ENCODE results near the gene KMT2D. TPM values are rescaled to one million over a fixed set of nuclear protein-coding genes. Genes with fewer than 3 reads are reported as not detected.

KMT2D gene
- total and polyA plus RNA-seq, 8 donors = 52.7 to 110 (median 70.3) TPM

DNA sequence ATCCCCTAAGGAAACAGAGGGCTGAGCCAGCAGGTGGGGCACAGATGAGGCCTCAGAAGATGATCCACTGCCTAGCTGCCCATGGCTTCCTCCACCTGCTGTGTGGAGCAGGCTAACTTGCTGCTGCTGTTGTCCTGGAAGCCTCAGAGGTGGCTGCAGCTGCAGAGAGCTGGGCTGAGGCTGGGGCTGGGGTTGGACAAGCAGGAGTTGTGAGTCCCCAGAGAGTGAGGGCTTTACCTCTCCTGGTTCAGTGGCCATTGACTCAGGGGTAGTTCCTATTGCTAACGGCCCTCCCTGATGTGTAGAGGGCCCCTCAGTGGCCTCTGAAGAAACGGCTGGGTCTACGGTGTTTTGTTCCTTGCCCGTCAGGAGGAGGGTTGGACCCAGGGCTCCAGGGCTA is 28.3 kb downstream of the KMT2D start:
- no peak overlapping the region for H3K4me3 ChIP-seq
- TF ChIP-seq, protein P1, sequence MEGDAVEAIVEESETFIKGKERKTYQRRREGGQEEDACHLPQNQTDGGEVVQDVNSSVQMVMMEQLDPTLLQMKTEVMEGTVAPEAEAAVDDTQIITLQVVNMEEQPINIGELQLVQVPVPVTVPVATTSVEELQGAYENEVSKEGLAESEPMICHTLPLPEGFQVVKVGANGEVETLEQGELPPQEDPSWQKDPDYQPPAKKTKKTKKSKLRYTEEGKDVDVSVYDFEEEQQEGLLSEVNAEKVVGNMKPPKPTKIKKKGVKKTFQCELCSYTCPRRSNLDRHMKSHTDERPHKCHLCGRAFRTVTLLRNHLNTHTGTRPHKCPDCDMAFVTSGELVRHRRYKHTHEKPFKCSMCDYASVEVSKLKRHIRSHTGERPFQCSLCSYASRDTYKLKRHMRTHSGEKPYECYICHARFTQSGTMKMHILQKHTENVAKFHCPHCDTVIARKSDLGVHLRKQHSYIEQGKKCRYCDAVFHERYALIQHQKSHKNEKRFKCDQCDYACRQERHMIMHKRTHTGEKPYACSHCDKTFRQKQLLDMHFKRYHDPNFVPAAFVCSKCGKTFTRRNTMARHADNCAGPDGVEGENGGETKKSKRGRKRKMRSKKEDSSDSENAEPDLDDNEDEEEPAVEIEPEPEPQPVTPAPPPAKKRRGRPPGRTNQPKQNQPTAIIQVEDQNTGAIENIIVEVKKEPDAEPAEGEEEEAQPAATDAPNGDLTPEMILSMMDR (IDR thresholded peaks at IDR 0.05) = no peak
- H3K27ac ChIP-seq = no peak overlapping the region
- no peaks in the 10 kb centered on the region for H3K4me1 ChIP-seq
- no peaks in the 10 kb centered on the region for H3K9me3 ChIP-seq
- no peaks in the 10 kb centered on the region for H3K27me3 ChIP-seq
- H3K36me3 ChIP-seq = peaks cover 0 to 100% of the 10 kb centered on the region in 2 donors
- intact Hi-C loops (cut with DNase I) = no loop called here
- ATAC-seq (no peak), DNase-seq (no peak)

DNA sequence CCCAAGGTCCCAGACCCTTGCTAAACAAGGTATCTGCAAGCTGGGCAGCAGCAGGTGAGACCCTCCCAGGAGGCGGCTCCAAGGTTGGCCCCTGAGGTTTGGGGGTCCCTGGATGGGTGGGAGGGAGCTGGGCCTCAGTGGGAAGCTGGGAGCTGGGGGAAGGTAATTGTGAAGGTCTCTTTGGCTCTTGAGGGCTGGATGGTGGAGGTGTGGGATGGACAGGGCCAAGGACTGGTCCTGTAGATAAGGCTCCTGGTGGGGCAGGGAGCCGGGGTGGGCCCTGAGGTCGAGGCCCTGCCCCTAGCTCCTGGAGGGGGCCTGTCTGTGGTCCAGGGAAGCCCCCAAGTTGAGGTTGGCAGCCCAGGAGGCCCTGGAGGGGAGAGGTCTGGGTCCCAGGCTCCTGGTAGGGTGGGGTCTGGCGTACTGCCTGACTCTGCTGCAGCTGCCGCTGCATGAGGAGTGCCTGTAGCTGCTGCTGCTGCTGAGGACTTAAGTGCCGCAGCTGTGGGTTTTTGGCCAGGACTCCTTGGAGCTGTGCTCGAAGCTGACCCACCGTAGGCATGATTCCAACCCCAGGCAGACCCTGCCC is 28.9 kb downstream of the KMT2D start:
- ATAC-seq (no peak), DNase-seq (no peak)
- H3K27ac ChIP-seq = no peak overlapping the region
- H3K9me3 ChIP-seq = no peaks in the 10 kb centered on the region
- no peaks in the 10 kb centered on the region for H3K4me1 ChIP-seq
- no peaks in the 10 kb centered on the region for H3K27me3 ChIP-seq
- peaks cover 0 to 100% of the 10 kb centered on the region in 2 donors for H3K36me3 ChIP-seq
- H3K4me3 ChIP-seq = no peak overlapping the region
- intact Hi-C loops (cut with DNase I) = no loop called here
- TF ChIP-seq, protein P1 (IDR thresholded peaks at IDR 0.05) = no peak

GRCh38 chr12:49030714-49031572 is 29.7 kb downstream of the KMT2D start:
- Histone ChIP-seq H3K27me3 (no peaks in the 10 kb centered on the region), H3K4me3 (no peak overlapping the region), H3K27ac (no peak overlapping the region), H3K9me3 (no peaks in the 10 kb centered on the region), H3K36me3 (peaks cover 0 to 100% of the 10 kb centered on the region in 2 donors), H3K4me1 (no peaks in the 10 kb centered on the region)
- intact Hi-C loops (cut with DNase I) = no loop called here
- no peak for ATAC-seq
- no peak for DNase-seq
- TF ChIP-seq, protein P1 (IDR thresholded peaks at IDR 0.05) = no peak

DNA sequence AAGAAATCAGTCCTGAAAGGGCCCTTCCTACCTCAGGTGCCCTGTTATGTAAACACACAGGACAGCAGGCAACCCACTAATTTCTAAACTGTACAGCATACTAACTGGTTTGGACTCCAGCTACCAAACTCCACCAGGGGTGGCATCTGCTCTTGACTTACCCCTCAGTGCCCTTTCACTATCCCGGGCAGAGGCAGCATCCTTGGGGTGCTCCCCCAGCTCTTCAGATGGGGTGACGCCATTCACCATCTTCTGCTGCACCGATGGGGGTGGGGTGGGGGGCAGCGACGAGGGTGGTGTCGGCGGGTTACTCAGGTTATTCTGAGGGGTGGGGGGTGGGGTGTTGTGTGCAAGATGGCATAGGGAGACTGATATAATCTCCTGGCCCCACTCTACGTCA is 30.5 kb downstream of the KMT2D start:
- peaks cover 0 to 100% of the 10 kb centered on the region in 2 donors for H3K36me3 ChIP-seq
- H3K4me1 ChIP-seq = no peaks in the 10 kb centered on the region
- no peak for DNase-seq
- TF ChIP-seq, protein P1 (IDR thresholded peaks at IDR 0.05) = no peak
- no peaks in the 10 kb centered on the region for H3K9me3 ChIP-seq
- H3K27ac ChIP-seq = no peak overlapping the region
- ATAC-seq = no peak
- intact Hi-C loops (cut with DNase I) = no loop called here
- no peak overlapping the region for H3K4me3 ChIP-seq
- H3K27me3 ChIP-seq = no peaks in the 10 kb centered on the region

- Histone ChIP-seq H3K27me3 (no peaks in the 10 kb centered on the region), H3K9me3 (no peaks in the 10 kb centered on the region), H3K4me1 (no peaks in the 10 kb centered on the region), H3K4me3 (no peak overlapping the region), H3K36me3 (peaks cover 5 to 100% of the 10 kb centered on the region in 2 donors), H3K27ac (no peak overlapping the region)
- intact Hi-C loops (cut with DNase I) = no loop called here
- TF ChIP-seq, protein P1 (IDR thresholded peaks at IDR 0.05) = no peak
- no peak for DNase-seq
- ATAC-seq = no peak
These were observed 31.8 kb downstream of the KMT2D start for GRCh38 chr12:49028666-49029275.
